HUDEP-2 (cell line): ENCODE measurements around the gene TNFRSF19.
"Not testable (repeated sequence)": the region's sequence is repeated elsewhere in the genome, so short reads cannot be mapped to it uniquely, and the experiment has no call there.

Experiments
- DNase-seq, 76 experiments: peaks; one replicate each; lab custom pipeline; 2025; ENCODE audit not compliant: unreplicated experiment in 76 of 76; lab: John Stamatoyannopoulos, UW

Gene TNFRSF19

GRCh38 chr13:23652909-23653726 is 82.9 kb downstream of the TNFRSF19 start:
- DNase-seq = no peak

GRCh38 chr13:23654111-23655110 is 84.2 kb downstream of the TNFRSF19 start:
- DNase-seq = no peak

- no peak for DNase-seq
Measured at GRCh38 chr13:23655321-23655720, 85.1 kb downstream of the TNFRSF19 start.

GRCh38 chr13:23656637-23657371 is 86.6 kb downstream of the TNFRSF19 start:
- DNase-seq = peak in 1 of 76 experiments; percentile 7

GRCh38 chr13:23658929-23659541 is 88.8 kb downstream of the TNFRSF19 start:
- no peak for DNase-seq

GRCh38 chr13:23660249-23660648 is 90.0 kb downstream of the TNFRSF19 start:
- no peak for DNase-seq

GRCh38 chr13:23666582-23666981 is 96.4 kb downstream of the TNFRSF19 start:
- no peak for DNase-seq

GRCh38 chr13:23667750-23668149 is 97.5 kb downstream of the TNFRSF19 start:
- no peak for DNase-seq

- no peak for DNase-seq
Measured at GRCh38 chr13:23668562-23668961, 98.3 kb downstream of the TNFRSF19 start.

GRCh38 chr13:23670793-23671192 is 100.6 kb downstream of the TNFRSF19 start:
- DNase-seq = peak in 8 of 76 experiments; percentile 2 to 25 (median 4)

GRCh38 chr13:23671377-23671776 is 101.2 kb downstream of the TNFRSF19 start:
- no peak for DNase-seq

GRCh38 chr13:23671897-23672296 is 101.7 kb downstream of the TNFRSF19 start:
- no peak for DNase-seq

- DNase-seq = no peak
Measured at GRCh38 chr13:23672616-23673015, 102.4 kb downstream of the TNFRSF19 start.

- DNase-seq = no peak
Measured at GRCh38 chr13:23673354-23673753, 103.1 kb downstream of the TNFRSF19 start.

- DNase-seq = no peak
Measured at GRCh38 chr13:23673867-23674605, 103.8 kb downstream of the TNFRSF19 start.

GRCh38 chr13:23674795-23675640 is 104.8 kb downstream of the TNFRSF19 start:
- no peak for DNase-seq

GRCh38 chr13:23677679-23678288 is 107.6 kb downstream of the TNFRSF19 start:
- not testable (repeated sequence) for DNase-seq

GRCh38 chr13:23678795-23679194 is 108.6 kb downstream of the TNFRSF19 start:
- no peak for DNase-seq
